Measurements from ENCODE around the gene IFNL1.

- TF ChIP-seq, protein P1, sequence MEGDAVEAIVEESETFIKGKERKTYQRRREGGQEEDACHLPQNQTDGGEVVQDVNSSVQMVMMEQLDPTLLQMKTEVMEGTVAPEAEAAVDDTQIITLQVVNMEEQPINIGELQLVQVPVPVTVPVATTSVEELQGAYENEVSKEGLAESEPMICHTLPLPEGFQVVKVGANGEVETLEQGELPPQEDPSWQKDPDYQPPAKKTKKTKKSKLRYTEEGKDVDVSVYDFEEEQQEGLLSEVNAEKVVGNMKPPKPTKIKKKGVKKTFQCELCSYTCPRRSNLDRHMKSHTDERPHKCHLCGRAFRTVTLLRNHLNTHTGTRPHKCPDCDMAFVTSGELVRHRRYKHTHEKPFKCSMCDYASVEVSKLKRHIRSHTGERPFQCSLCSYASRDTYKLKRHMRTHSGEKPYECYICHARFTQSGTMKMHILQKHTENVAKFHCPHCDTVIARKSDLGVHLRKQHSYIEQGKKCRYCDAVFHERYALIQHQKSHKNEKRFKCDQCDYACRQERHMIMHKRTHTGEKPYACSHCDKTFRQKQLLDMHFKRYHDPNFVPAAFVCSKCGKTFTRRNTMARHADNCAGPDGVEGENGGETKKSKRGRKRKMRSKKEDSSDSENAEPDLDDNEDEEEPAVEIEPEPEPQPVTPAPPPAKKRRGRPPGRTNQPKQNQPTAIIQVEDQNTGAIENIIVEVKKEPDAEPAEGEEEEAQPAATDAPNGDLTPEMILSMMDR (IDR thresholded peaks at IDR 0.05 in 4 of 5, conservative IDR thresholded peaks at IDR 0.05 in 1 of 5), result no peak
- no peak for TF ChIP-seq POLR2A (IDR thresholded peaks at IDR 0.05)
These were observed 23.1 kb downstream of the IFNL1 start for GRCh38 chr19:39319098-39319891.
